HepG2 (cell line): ENCODE measurements around the gene PCDHB3. TPM values are rescaled to one million over a fixed set of nuclear protein-coding genes. Genes with fewer than 3 reads are reported as not detected.
"Not testable (repeated sequence)": the region's sequence is repeated elsewhere in the genome, so short reads cannot be mapped to it uniquely, and the experiment has no call there.

Experiments
- ATAC-seq: fragments of 200-7000 bp; cut with Tn5 transposase; 3 replicates; pipeline ENCODE4 v1.9.1; 2020; ENCODE audit warnings: mild to moderate bottlenecking, moderate library complexity
- BruUV-seq: library from RNA; stranded (reverse); fragments of 400-500 nt; replicated peaks from 2 replicates; lab custom pipeline; 2021; lab: Mats Ljungman, UMichigan
- CTCF ChIA-PET: fragments of 300-600 bp; formaldehyde crosslinking; extraction: SDS; loops from one replicate; lab custom pipeline; 2021; ENCODE audit warnings: low total read pairs, inconsistent platforms, low intra/inter-chr PET ratio; lab: Yijun Ruan, JAX
- POLR2A ChIA-PET: fragments of 350-600 bp; sonication (Branson Sonifier 250); formaldehyde crosslinking; loops from one replicate; lab custom pipeline; 2020; ENCODE audit warnings: antibody characterized with exemption, inconsistent platforms; lab: Yijun Ruan, JAX
- DNase-seq: peaks from one replicate; pipeline ENCODE4 v3.0.0-alpha.2; 2015; ENCODE audit warnings: low spot score
- FAIRE-seq: peaks from 3 replicates; lab custom pipeline; 2011; peaks lifted over from hg19 to GRCh38; lab: Jason Lieb, UNC
- H2AFZ ChIP-seq: one replicate; pipeline ENCODE4 v1.6.1; 2011; ENCODE audit warnings: low read length, inconsistent platforms
- H3K27ac ChIP-seq: fragments of 300-600 bp; 3 replicates; pipeline ENCODE4 v1.8.0; 2011; ENCODE audit warnings: mixed run types, mild to moderate bottlenecking, mixed read lengths, low read length, inconsistent platforms; ENCODE audit not compliant: insufficient read depth; ENCODE audit errors: extremely low read length
- H3K27me3 ChIP-seq, 2 experiments: fragments of 200-600 bp in 1 of 2; 2 replicates in 1 of 2; 3 replicates in 1 of 2; pipeline versions ENCODE4 v1.6.0 to v1.8.0; 2011; ENCODE audit warnings: low read length in 2 of 2, mild to moderate bottlenecking in 2 of 2, moderate library complexity in 2 of 2, inconsistent platforms in 1 of 2; ENCODE audit not compliant: insufficient read depth in 2 of 2, control insufficient read depth in 1 of 2
- H3K36me3 ChIP-seq, 2 experiments: fragments of 200-600 bp in 1 of 2; replicated peaks in 1 of 2; 2 replicates in 1 of 2; 3 replicates in 1 of 2; pipeline versions ENCODE4 v1.5.1 to v1.8.0; 2011; ENCODE audit warnings: low read length in 2 of 2, inconsistent platforms in 1 of 2; ENCODE audit not compliant: insufficient read depth in 2 of 2, control insufficient read depth in 1 of 2
- H3K4me1 ChIP-seq: 2 replicates; pipeline ENCODE4 v1.5.1; 2012; ENCODE audit warnings: low read length, inconsistent platforms; ENCODE audit not compliant: insufficient read depth
- H3K4me2 ChIP-seq: 2 replicates; pipeline ENCODE4 v1.6.0; 2011; ENCODE audit warnings: low read depth, low read length, inconsistent platforms
- H3K4me3 ChIP-seq, 3 experiments: fragments of 200-600 bp in 1 of 3; sonication (generic), shearing (Covaris generic) in 1 of 3; replicated peaks in 1 of 3; 2 replicates each; pipeline ENCODE4 v1.5.1; 2011 to 2016; ENCODE audit warnings: low read length in 3 of 3, inconsistent platforms in 2 of 3, low read depth in 2 of 3, mild to moderate bottlenecking in 2 of 3, control low read depth in 1 of 3, mixed read lengths in 1 of 3; ENCODE audit not compliant: insufficient read depth in 1 of 3
- H3K79me2 ChIP-seq: one replicate; pipeline ENCODE4 v1.6.1; 2011; ENCODE audit warnings: low read length, inconsistent platforms; ENCODE audit not compliant: insufficient read depth
- H3K9ac ChIP-seq: 2 replicates; pipeline ENCODE4 v1.6.0; 2011; ENCODE audit warnings: mild to moderate bottlenecking, low read depth, low read length, inconsistent platforms; ENCODE audit not compliant: insufficient read depth
- H3K9me3 ChIP-seq: 2 replicates; pipeline ENCODE4 v1.5.1; 2012; ENCODE audit warnings: mild to moderate bottlenecking, low read length
- H4K20me1 ChIP-seq: 2 replicates; pipeline ENCODE4 v1.6.0; 2011; ENCODE audit warnings: inconsistent platforms, mild to moderate bottlenecking, low read length, moderate library complexity; ENCODE audit not compliant: insufficient read depth
- BRD4 ChIP-seq: sonication (generic); formaldehyde crosslinking; IDR thresholded peaks from 2 replicates; pipeline ENCODE4 v1.4.0; 2020; ENCODE audit warnings: missing genetic modification reagents
- CCDC6 ChIP-seq: sonication (generic); formaldehyde crosslinking; IDR thresholded peaks from 2 replicates; pipeline ENCODE4 v1.8.1; 2022; ENCODE audit warnings: mild to moderate bottlenecking, missing genetic modification reagents, moderate library complexity
- MAX ChIP-seq: IDR thresholded peaks from 2 replicates; pipeline ENCODE4 v1.6.1; 2012; ENCODE audit warnings: inconsistent platforms
- SETDB1 ChIP-seq: sonication (generic); formaldehyde crosslinking; IDR thresholded peaks from 2 replicates; pipeline ENCODE4 v1.5.1; 2020; ENCODE audit warnings: missing genetic modification reagents, mild to moderate bottlenecking, borderline replicate concordance
- SP2 ChIP-seq: sonication (generic); formaldehyde crosslinking; IDR thresholded peaks from 2 replicates; pipeline ENCODE4 v1.5.1; 2020; ENCODE audit warnings: mild to moderate bottlenecking, missing genetic modification reagents
- UBTF ChIP-seq: sonication (generic); formaldehyde crosslinking; IDR thresholded peaks from 2 replicates; pipeline ENCODE4 v1.4.0; 2020; ENCODE audit warnings: mild to moderate bottlenecking, missing genetic modification reagents
- ZC3H13 ChIP-seq: sonication (generic); formaldehyde crosslinking; IDR thresholded peaks from 2 replicates; pipeline ENCODE4 v1.8.1; 2023; ENCODE audit warnings: mild to moderate bottlenecking, missing genetic modification reagents, moderate library complexity
- ZNF101 ChIP-seq: sonication (generic); formaldehyde crosslinking; IDR thresholded peaks from 2 replicates; pipeline ENCODE4 v1.4.0; 2020; ENCODE audit warnings: mild to moderate bottlenecking, low read depth, missing genetic modification reagents, borderline replicate concordance
- ZNF251 ChIP-seq: sonication (generic); formaldehyde crosslinking; IDR thresholded peaks from 2 replicates; pipeline ENCODE4 v1.9.0; 2021; ENCODE audit warnings: mild to moderate bottlenecking, missing genetic modification reagents
- ZNF431 ChIP-seq: sonication (generic); formaldehyde crosslinking; IDR thresholded peaks from 2 replicates; pipeline ENCODE4 v1.9.0; 2022; ENCODE audit warnings: missing genetic modification reagents, low read depth, mild to moderate bottlenecking, borderline replicate concordance
- ZNF530 ChIP-seq: sonication (generic); formaldehyde crosslinking; IDR thresholded peaks from 2 replicates; pipeline ENCODE4 v1.5.0; 2020; ENCODE audit warnings: low read depth, mild to moderate bottlenecking, missing genetic modification reagents
- ZNF773 ChIP-seq: sonication (generic); formaldehyde crosslinking; IDR thresholded peaks from 2 replicates; pipeline ENCODE4 v1.4.0; 2020; ENCODE audit warnings: missing genetic modification reagents, borderline replicate concordance
- WGBS: methylation state at CpG from one replicate; pipeline ENCODE4 v1.1.6; 2017; ENCODE audit warnings: low lambda C conversion rate; 5-methylcytosine and 5-hydroxymethylcytosine counted together
- in situ Hi-C: cut with HindIII; loops from 2 replicates; pipeline ENCODE4 v1.10.0; 2017; ENCODE audit warnings: low pct_unique_long_range_greater_than_20kb; ENCODE audit not compliant: extremely low pct_ligation_motif_present
- intact Hi-C: fragments of 100-400 bp; cut with micrococcal nuclease; formaldehyde crosslinking; loops from one replicate; pipeline ENCODE4 v1.10.0; 2022; ENCODE audit not compliant: unreplicated experiment
- polyA plus RNA-seq, 8 experiments: library from polyadenylated mRNA; depleted of rRNA in 3 of 8; stranded (reverse) in 7 of 8; unstranded in 1 of 8; fragments of >200 nt; fragmentation: Illumina TruSeq in 4 of 8; extraction: Trizol in 4 of 8; gene quantifications; 2 replicates each; pipeline versions ENCODE4 v1.2.1 to v1.2.3, GENCODE V29; 2011 to 2016; ENCODE audit warnings: low read depth in 4 of 8, missing spikeins in 1 of 8, mixed read lengths in 1 of 8; ENCODE audit not compliant: insufficient read depth in 1 of 8
- total RNA-seq, 5 experiments: library from RNA; depleted of rRNA; stranded (reverse); fragments of >200 nt; fragmentation: Illumina TruSeq; extraction: Trizol; gene quantifications; 2 replicates each; pipeline ENCODE4 v1.2.3, GENCODE V29; 2016; ENCODE audit warnings: low read depth in 1 of 5

PCDHB3 gene
- total and polyA plus RNA-seq, 2 of the 13 experiments (the other 11 are each of a cell fraction or from before 2014, with no cell fraction given): 0.25 to 0.29 TPM

GRCh38 chr5:141123396-141124135, 23.3 kb downstream of the PCDHB3 start:
- in situ Hi-C loops, H4K20me1 ChIP-seq, POLR2A ChIA-PET, H3K9me3 ChIP-seq, intact Hi-C loops, DNase-seq, H3K9ac ChIP-seq, H3K79me2 ChIP-seq, H2AFZ ChIP-seq, H3K4me2 ChIP-seq, H3K4me1 ChIP-seq, H3K27ac ChIP-seq, FAIRE-seq, H3K36me3 ChIP-seq, BruUV-seq, H3K4me3 ChIP-seq, CTCF ChIA-PET, H3K27me3 ChIP-seq, ATAC-seq: not testable (repeated sequence)
- WGBS: 82% methylated on average over 11 of the region's 73 CpGs

GRCh38 chr5:141127305-141127704, 27.0 kb downstream of the PCDHB3 start:
- H3K36me3 ChIP-seq: no peaks in the 10 kb centered on the region
- intact Hi-C loops (no loop called here), in situ Hi-C loops (no loop called here)
- FAIRE-seq (no peak), DNase-seq (no peak), ATAC-seq (no peak)
- BruUV-seq: no TSS peak
- no peak overlapping the region for H3K27ac ChIP-seq
- 2% methylated on average over 1 of the region's 1 CpG for WGBS
- no peak overlapping the region for H3K4me2 ChIP-seq
- H3K79me2 ChIP-seq: no peaks in the 10 kb centered on the region
- TF ChIP-seq ZC3H13 (CRISPR knock-in tag) (no peak), ZNF431 (CRISPR knock-in tag) (no peak), ZNF773 (CRISPR knock-in tag) (no peak), SP2 (CRISPR knock-in tag) (no peak), SETDB1 (CRISPR knock-in tag) (no peak), CCDC6 (CRISPR knock-in tag) (no peak), ZNF251 (no peak), BRD4 (CRISPR knock-in tag) (no peak), ZNF101 (CRISPR knock-in tag) (no peak), UBTF (CRISPR knock-in tag) (no peak), ZNF530 (CRISPR knock-in tag) (no peak), MAX (no peak)
- H3K9me3 ChIP-seq: no peaks in the 10 kb centered on the region
- no peak overlapping the region for H2AFZ ChIP-seq
- CTCF ChIA-PET: no interaction called here
- no peak overlapping the region for H3K9ac ChIP-seq
- H3K4me3 ChIP-seq: no peak overlapping the region
- no peaks in the 10 kb centered on the region for H4K20me1 ChIP-seq
- POLR2A ChIA-PET: no interaction called here
- H3K4me1 ChIP-seq: no peaks in the 10 kb centered on the region
- H3K27me3 ChIP-seq: no peaks in the 10 kb centered on the region
